Kidney tubule cell (primary cell): ENCODE measurements around the gene EYA4.

Source experiments
- DNase-seq: peaks from one replicate; pipeline ENCODE4 v3.0.0-alpha.2; 2018; ENCODE audit warnings: low spot score

The EYA4 gene

GRCh38 chr6:133242637-133243585 lies 1.8 kb downstream of the EYA4 start:
- DNase-seq = no peak

- no peak for DNase-seq
Observed at GRCh38 chr6:133243723-133244305, 2.7 kb downstream of the EYA4 start.

GRCh38 chr6:133244519-133244918 lies 3.4 kb downstream of the EYA4 start:
- DNase-seq = no peak

- no peak for DNase-seq
Observed at GRCh38 chr6:133245007-133245406, 3.9 kb downstream of the EYA4 start.

- no peak for DNase-seq
Observed at GRCh38 chr6:133245422-133245903, 4.3 kb downstream of the EYA4 start.

- no peak for DNase-seq
Observed at GRCh38 chr6:133247581-133247980, 6.4 kb downstream of the EYA4 start.

GRCh38 chr6:133248241-133249001 lies 7.3 kb downstream of the EYA4 start:
- no peak for DNase-seq

- no peak for DNase-seq
Observed at GRCh38 chr6:133251688-133252087, 10.5 kb downstream of the EYA4 start.

- DNase-seq = no peak
Observed at GRCh38 chr6:133254552-133255228, 13.5 kb downstream of the EYA4 start.

GRCh38 chr6:133257545-133258105 lies 16.5 kb downstream of the EYA4 start:
- DNase-seq = no peak

GRCh38 chr6:133259561-133259960 lies 18.4 kb downstream of the EYA4 start:
- DNase-seq = no peak

GRCh38 chr6:133262804-133263203 lies 21.6 kb downstream of the EYA4 start:
- no peak for DNase-seq

- no peak for DNase-seq
Observed at GRCh38 chr6:133265066-133265465, 23.9 kb downstream of the EYA4 start.

- DNase-seq = no peak
Observed at GRCh38 chr6:133266186-133266585, 25.0 kb downstream of the EYA4 start.

GRCh38 chr6:133268621-133269020 lies 27.5 kb downstream of the EYA4 start:
- DNase-seq = no peak

- no peak for DNase-seq
Observed at GRCh38 chr6:133274813-133275212, 33.7 kb downstream of the EYA4 start.

- DNase-seq = no peak
Observed at GRCh38 chr6:133275213-133275612, 34.1 kb downstream of the EYA4 start.

- no peak for DNase-seq
Observed at GRCh38 chr6:133277228-133277899, 36.2 kb downstream of the EYA4 start.

- no peak for DNase-seq
Observed at GRCh38 chr6:133277900-133278545, 36.9 kb downstream of the EYA4 start.

GRCh38 chr6:133286765-133287164 lies 45.6 kb downstream of the EYA4 start:
- no peak for DNase-seq

GRCh38 chr6:133288662-133289061 lies 47.5 kb downstream of the EYA4 start:
- no peak for DNase-seq
